Neutrophil (primary cell): ENCODE measurements around the gene FASTKD3.
"Not testable (repeated sequence)": the region's sequence is repeated elsewhere in the genome, so short reads cannot be mapped to it uniquely, and the experiment has no call there.

Experiments
- H3K27ac ChIP-seq: fragments of 200-600 bp; sonication (generic); 2 replicates; pipeline ENCODE4 v1.5.1; 2016; ENCODE audit warnings: mild to moderate bottlenecking, moderate library complexity
- H3K27me3 ChIP-seq: fragments of 200-600 bp; sonication (generic); 2 replicates; pipeline ENCODE4 v1.6.0; 2016; ENCODE audit warnings: mild to moderate bottlenecking
- H3K36me3 ChIP-seq: fragments of 200-600 bp; sonication (generic); 2 replicates; pipeline ENCODE4 v1.5.1; 2017
- H3K4me1 ChIP-seq, 2 experiments: fragments of 200-600 bp in 1 of 2; sonication (generic) in 1 of 2; 1 replicate in 1 of 2; 2 replicates in 1 of 2; pipeline versions ENCODE4 v1.5.1 to v1.6.1; 2013 to 2016; ENCODE audit warnings: low read depth in 1 of 2, low read length in 1 of 2, mild to moderate bottlenecking in 1 of 2, moderate library complexity in 1 of 2; ENCODE audit not compliant: control insufficient read depth in 1 of 2, insufficient read depth in 1 of 2
- H3K4me3 ChIP-seq, 2 experiments: fragments of 200-600 bp in 1 of 2; sonication (generic) in 1 of 2; 1 replicate in 1 of 2; 2 replicates in 1 of 2; pipeline ENCODE4 v1.5.1; 2013 to 2016; ENCODE audit warnings: low read depth in 1 of 2, low read length in 1 of 2, mild to moderate bottlenecking in 1 of 2, moderate library complexity in 1 of 2
- H3K9me3 ChIP-seq: fragments of 200-600 bp; sonication (generic); 2 replicates; pipeline ENCODE4 v1.5.1; 2016
- TF ChIP-seq, protein P1 (sequence below): fragments of 200-600 bp; sonication (generic); IDR thresholded peaks from 2 replicates; pipeline ENCODE4 v1.5.1; 2016; ENCODE audit warnings: antibody characterized with exemption

FASTKD3 gene, protein sequence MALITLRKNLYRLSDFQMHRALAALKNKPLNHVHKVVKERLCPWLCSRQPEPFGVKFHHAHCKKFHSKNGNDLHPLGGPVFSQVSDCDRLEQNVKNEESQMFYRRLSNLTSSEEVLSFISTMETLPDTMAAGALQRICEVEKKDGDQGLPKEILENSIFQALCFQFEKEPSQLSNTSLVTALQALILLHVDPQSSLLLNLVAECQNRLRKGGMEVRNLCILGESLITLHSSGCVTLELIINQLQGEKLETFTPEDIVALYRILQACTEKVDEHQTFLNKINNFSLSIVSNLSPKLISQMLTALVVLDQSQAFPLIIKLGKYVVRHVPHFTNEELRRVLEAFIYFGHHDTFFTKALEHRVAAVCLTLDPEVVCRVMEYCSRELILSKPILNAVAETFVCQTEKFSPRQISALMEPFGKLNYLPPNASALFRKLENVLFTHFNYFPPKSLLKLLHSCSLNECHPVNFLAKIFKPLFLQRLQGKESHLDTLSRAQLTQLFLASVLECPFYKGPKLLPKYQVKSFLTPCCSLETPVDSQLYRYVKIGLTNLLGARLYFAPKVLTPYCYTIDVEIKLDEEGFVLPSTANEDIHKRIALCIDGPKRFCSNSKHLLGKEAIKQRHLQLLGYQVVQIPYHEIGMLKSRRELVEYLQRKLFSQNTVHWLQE

DNA sequence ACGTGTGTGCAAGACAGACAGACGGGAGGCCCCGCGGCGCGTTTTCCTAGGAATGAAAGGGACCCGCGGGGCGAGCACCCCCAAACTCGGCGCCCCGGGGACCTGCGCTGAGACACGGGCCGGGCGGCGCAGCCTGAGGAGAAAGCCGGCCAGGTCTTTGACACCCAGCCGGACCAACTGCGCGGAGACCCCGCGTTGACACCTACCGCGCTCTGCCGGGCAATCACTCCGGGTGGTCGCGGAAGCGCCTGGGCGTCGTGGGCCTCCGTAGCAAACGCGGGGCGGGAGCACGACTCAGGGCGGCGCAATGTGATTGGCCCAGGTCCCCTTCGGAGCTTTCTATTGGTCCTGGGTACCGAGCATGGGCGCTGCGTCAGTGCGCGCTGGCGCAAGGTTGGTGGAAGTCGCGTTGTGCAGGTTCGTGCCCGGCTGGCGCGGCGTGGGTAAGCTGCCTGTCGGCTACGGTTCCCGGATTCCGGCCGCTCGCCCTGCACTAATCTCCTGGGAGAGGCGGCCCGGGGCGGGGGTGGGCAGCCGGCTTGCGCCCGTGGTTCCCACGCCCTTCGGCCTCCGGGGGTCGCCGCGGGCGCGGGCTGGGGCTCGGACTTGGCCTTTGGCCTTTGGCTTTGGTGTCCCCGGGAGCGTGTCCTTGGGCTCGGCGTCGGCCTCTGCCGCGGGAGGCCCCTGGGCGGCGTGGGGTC, at the start of gene FASTKD3, which contains the start of gene MTRR:
Gene FASTKD3, minus strand, starts transcription at position 259 of the 701 bp plus-strand sequence. CDS start 948 bp downstream, outside the sequence.
Gene MTRR, plus strand, starts transcription at position 376 of the 701 bp plus-strand sequence. CDS start 1,647 bp downstream, outside the sequence.
- TF ChIP-seq, protein P1, sequence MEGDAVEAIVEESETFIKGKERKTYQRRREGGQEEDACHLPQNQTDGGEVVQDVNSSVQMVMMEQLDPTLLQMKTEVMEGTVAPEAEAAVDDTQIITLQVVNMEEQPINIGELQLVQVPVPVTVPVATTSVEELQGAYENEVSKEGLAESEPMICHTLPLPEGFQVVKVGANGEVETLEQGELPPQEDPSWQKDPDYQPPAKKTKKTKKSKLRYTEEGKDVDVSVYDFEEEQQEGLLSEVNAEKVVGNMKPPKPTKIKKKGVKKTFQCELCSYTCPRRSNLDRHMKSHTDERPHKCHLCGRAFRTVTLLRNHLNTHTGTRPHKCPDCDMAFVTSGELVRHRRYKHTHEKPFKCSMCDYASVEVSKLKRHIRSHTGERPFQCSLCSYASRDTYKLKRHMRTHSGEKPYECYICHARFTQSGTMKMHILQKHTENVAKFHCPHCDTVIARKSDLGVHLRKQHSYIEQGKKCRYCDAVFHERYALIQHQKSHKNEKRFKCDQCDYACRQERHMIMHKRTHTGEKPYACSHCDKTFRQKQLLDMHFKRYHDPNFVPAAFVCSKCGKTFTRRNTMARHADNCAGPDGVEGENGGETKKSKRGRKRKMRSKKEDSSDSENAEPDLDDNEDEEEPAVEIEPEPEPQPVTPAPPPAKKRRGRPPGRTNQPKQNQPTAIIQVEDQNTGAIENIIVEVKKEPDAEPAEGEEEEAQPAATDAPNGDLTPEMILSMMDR: no peak
- no peaks in the 10 kb centered on the region for H3K9me3 ChIP-seq
- H3K4me3 ChIP-seq: peak within 1 kb of the TSS; percentile 66 to 88
- peak within 1 kb of the TSS; percentile 42 for H3K27ac ChIP-seq
- H3K4me1 ChIP-seq: peaks cover 13 to 14% of the 10 kb centered on the region in 2 experiments
- no peaks in the 10 kb centered on the region for H3K27me3 ChIP-seq
- H3K36me3 ChIP-seq: no peaks in the 10 kb centered on the region

DNA sequence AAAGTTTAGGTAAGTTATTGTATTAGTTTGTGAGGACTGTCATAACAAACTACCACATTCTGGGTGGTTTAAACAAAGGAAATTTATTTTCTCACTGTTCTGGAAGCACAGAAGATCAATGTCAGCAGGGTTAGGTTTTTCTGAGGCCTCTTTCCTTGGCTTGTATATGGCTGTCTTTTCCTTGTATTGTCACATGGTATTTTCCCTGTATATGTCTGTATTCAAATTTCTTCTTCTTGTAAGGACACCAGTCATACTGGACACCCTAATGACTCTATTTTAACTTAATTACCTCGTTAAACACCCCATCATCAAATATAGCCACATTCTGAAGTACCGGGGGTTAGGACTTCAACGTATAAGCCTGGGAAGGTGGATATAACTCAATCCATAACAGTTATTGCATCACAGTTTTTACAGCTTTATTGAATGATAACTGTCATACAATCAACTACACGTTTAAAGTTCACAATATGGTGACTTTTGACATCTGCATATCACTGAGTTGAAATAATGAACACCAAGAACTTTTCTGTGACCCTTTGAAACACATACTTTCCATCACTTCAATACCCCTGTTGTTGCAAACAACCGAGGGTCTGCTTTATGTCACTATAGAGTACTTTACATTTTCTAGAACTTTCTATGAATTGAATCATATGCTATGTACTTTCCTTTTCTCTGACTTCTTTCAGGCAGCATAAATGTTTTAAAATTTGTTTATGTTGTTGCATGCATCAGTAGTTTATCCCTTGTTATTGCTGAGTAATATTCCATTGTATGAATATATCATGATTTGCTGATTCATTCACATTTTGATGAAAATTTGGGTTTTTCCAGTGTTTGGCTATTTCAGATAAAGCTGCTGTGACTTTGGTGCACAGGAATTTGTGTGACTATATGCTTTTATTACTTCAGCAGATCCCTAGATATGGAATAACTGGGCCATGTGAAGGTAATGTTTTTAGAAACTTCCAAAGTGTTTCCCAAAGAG, 48.6 kb upstream of the FASTKD3 start:
- TF ChIP-seq, protein P1: no peak
- H3K4me3 ChIP-seq: no peak overlapping the region

DNA sequence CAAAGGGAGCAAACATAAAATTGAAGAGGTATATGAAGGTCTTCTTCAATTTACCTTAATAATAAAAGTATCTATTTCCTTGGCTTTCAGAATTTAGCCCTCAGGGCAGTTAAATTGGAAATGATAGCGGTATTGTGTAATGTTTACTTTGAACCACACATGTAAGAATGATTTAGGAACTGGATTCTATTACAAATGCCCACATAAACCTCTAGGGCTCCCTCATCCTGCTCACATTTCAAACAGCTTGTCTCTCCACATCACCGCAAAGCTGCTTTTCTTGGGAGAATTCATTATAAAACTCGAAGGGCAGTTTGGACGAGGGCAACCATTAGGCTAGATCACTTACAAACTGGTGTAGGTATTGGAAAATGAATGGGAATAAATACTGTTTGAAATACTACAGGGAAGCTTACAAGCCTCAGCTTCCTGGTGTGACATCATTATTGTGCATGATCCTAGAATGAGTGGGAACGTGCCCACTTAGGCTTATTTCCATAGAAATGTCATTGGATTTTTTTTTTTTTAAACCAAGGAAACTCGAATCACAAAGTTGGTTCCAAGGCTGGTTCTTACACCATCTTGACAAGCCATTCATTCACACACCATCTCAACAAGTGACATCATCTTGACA, 47.5 kb upstream of the FASTKD3 start:
- Histone ChIP-seq H3K4me3 (no peak overlapping the region), H3K27ac (no peak overlapping the region), H3K36me3 (no peaks in the 10 kb centered on the region), H3K27me3 (no peaks in the 10 kb centered on the region), H3K9me3 (no peaks in the 10 kb centered on the region), H3K4me1 (no peaks in the 10 kb centered on the region)
- TF ChIP-seq, protein P1: no peak

More for the DNA sequence above, 48.6 kb upstream of the FASTKD3 start:
- no peaks in the 10 kb centered on the region for H3K9me3 ChIP-seq
- no peaks in the 10 kb centered on the region for H3K4me1 ChIP-seq
- H3K36me3 ChIP-seq: no peaks in the 10 kb centered on the region
- no peak overlapping the region for H3K27ac ChIP-seq
- peaks cover 3% of the 10 kb centered on the region for H3K27me3 ChIP-seq

GRCh38 chr5:7911429-7911771, 42.6 kb upstream of the FASTKD3 start:
- H3K4me3 ChIP-seq, H3K36me3 ChIP-seq, H3K27me3 ChIP-seq, H3K4me1 ChIP-seq, H3K9me3 ChIP-seq, H3K27ac ChIP-seq: not testable (repeated sequence)

DNA sequence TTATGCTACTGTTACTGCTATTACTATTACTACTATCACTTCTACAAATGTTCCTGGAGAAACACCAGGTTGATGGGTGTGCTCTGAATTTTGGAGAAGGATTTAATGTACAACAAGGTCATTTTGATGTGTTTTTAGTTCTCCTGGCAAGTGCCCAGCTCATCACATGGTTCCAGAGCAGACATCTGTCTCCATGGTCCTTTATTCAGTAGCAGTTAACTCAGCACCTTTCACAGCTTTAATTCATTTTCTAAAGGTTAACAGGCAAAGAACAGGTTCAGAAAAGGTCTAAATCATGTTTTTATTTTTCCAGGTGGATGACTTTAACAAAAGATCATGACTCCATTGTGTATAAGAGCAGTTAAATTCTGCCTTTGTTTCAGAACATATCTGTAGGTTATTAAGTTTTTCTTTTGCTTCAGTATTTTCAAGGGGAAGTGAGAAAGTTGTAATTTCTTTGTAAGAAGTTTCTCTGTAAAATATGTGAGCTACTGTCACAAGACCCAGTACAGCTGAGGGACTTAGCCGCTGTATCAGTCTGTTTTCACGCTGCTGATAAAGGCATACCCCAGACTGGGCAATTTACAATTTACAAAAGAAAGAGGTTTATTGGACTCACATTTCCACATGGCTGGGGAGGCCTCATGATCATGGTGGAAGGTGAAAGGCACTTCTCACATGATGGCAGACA, 42.1 kb upstream of the FASTKD3 start:
- TF ChIP-seq, protein P1: no peak
- Histone ChIP-seq H3K27ac (no peak overlapping the region), H3K9me3 (no peaks in the 10 kb centered on the region), H3K4me3 (no peak overlapping the region), H3K36me3 (no peaks in the 10 kb centered on the region), H3K4me1 (no peaks in the 10 kb centered on the region), H3K27me3 (no peaks in the 10 kb centered on the region)
